HEK293T (cell line): ENCODE results near the gene CDKN2B-AS1.

Experiments
- ARNT ChIP-seq: fragments of 450-650 bp; IDR thresholded peaks from 2 replicates; pipeline ENCODE4 v1.6.1; 2017; ENCODE audit warnings: mild to moderate bottlenecking
- BHLHE40 ChIP-seq: fragments of 450-650 bp; IDR thresholded peaks from 2 replicates; pipeline ENCODE4 v1.6.1; 2016; ENCODE audit warnings: mild to moderate bottlenecking, moderate library complexity, borderline replicate concordance
- ELF4 ChIP-seq: fragments of 450-650 bp; IDR thresholded peaks from 2 replicates; pipeline ENCODE4 v1.6.1; 2017; ENCODE audit warnings: antibody characterized with exemption
- FOXA1 ChIP-seq: fragments of 450-650 bp; IDR thresholded peaks from 2 replicates; pipeline ENCODE4 v1.6.1; 2016; ENCODE audit warnings: mild to moderate bottlenecking
- FOXK2 ChIP-seq: fragments of 450-650 bp; IDR thresholded peaks from 2 replicates; pipeline ENCODE4 v1.6.1; 2016; ENCODE audit warnings: mild to moderate bottlenecking
- NFRKB ChIP-seq: fragments of 450-650 bp; IDR thresholded peaks from 2 replicates; pipeline ENCODE4 v1.6.1; 2016; ENCODE audit warnings: mild to moderate bottlenecking, moderate library complexity
- SP1 ChIP-seq: fragments of 450-650 bp; IDR thresholded peaks from 2 replicates; pipeline ENCODE4 v1.6.1; 2017
- SUZ12 ChIP-seq: fragments of 450-650 bp; IDR thresholded peaks from 2 replicates; pipeline ENCODE4 v1.6.1; 2016; ENCODE audit warnings: mild to moderate bottlenecking
- TARDBP ChIP-seq: fragments of 450-650 bp; IDR thresholded peaks from 2 replicates; pipeline ENCODE4 v1.6.1; 2016
- ZNF384 ChIP-seq: fragments of 450-650 bp; IDR thresholded peaks from 2 replicates; pipeline ENCODE4 v1.6.1; 2016

- no peak for TF ChIP-seq BHLHE40
- TF ChIP-seq SP1: no peak
- TF ChIP-seq TARDBP: no peak
- no peak for TF ChIP-seq NFRKB
- TF ChIP-seq SUZ12: no peak
- no peak for TF ChIP-seq FOXA1
- no peak for TF ChIP-seq FOXK2
- no peak for TF ChIP-seq ZNF384
- no peak for TF ChIP-seq ARNT
- TF ChIP-seq ELF4: no peak
Measured at GRCh38 chr9:22131817-22132216, 137.2 kb downstream of the CDKN2B-AS1 start.
